ENCODE measurements around the gene FAM3A. TPM values are rescaled to one million over a fixed set of nuclear protein-coding genes. Genes with fewer than 3 reads are reported as not detected.

FAM3A gene
- total RNA-seq, 2 experiments from 2014 or later, result 16.4 to 21.9 TPM

DNA sequence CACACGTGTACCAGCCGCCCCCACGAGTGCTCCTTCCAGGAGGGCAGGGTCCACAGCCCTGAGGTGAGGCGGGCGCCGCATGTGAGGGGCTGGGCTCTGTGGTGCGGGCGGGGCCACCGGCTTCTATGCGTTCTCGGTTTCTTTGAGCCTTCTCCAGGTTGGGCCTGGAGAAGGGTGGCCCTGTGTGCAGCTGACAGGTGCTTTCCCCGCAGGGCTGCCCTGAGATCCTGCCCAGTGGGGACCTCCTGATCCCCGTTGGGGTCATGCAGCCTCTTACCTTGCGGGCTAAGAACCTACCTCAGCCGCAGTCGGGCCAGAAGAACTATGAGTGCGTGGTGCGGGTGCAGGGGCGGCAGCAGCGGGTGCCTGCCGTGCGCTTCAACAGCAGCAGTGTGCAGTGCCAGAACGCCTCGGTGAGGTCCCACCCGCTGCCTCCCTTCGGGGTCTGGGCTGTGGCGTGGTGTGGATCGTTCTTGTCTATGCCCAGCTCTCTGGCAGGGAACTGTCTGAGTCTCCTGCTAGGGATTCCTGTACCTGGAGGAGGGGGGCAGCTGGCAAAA, 51.1 kb downstream of the FAM3A start:
- H3K9me2 ChIP-seq (ENCODE audit: insufficient read depth, low read length), result no peaks in the 10 kb centered on the region
- H3K27ac ChIP-seq (ENCODE audit: low read depth, low read length, poor library complexity, severe bottlenecking), result no peak overlapping the region
- BruUV-seq (replicated peaks), result no TSS peak
- H4K20me1 ChIP-seq (ENCODE audit: insufficient read depth, low read length), result no peaks in the 10 kb centered on the region
- no peak for DNase-seq (ENCODE audit: low spot score)
- H3K79me2 ChIP-seq (ENCODE audit: insufficient read depth, low read depth, low read length), result no peaks in the 10 kb centered on the region
- H3K36me3 ChIP-seq (ENCODE audit: insufficient read depth, low read length), result no peaks in the 10 kb centered on the region
- CTCF ChIA-PET (ENCODE audit: unreplicated experiment), result no interaction called here
- no peak for TF ChIP-seq EZH2phosphoT487 (IDR thresholded peaks at IDR 0.05; ENCODE audit: borderline replicate concordance, low read depth, low read length)
- TF ChIP-seq, protein P1, sequence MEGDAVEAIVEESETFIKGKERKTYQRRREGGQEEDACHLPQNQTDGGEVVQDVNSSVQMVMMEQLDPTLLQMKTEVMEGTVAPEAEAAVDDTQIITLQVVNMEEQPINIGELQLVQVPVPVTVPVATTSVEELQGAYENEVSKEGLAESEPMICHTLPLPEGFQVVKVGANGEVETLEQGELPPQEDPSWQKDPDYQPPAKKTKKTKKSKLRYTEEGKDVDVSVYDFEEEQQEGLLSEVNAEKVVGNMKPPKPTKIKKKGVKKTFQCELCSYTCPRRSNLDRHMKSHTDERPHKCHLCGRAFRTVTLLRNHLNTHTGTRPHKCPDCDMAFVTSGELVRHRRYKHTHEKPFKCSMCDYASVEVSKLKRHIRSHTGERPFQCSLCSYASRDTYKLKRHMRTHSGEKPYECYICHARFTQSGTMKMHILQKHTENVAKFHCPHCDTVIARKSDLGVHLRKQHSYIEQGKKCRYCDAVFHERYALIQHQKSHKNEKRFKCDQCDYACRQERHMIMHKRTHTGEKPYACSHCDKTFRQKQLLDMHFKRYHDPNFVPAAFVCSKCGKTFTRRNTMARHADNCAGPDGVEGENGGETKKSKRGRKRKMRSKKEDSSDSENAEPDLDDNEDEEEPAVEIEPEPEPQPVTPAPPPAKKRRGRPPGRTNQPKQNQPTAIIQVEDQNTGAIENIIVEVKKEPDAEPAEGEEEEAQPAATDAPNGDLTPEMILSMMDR (conservative IDR thresholded peaks at IDR 0.05; ENCODE audit: low read length), result no peak
- no peaks in the 10 kb centered on the region for H3K9me3 ChIP-seq (ENCODE audit: low read length)
- no peak overlapping the region for H3K4me2 ChIP-seq (ENCODE audit: low read length)
- intact Hi-C loops (cut with micrococcal nuclease; ENCODE audit: unreplicated experiment), result no loop called here
- no peak overlapping the region for H3K4me3 ChIP-seq (ENCODE audit: low read depth, low read length, poor library complexity, severe bottlenecking)
- POLR2A ChIA-PET, result no interaction called here
- H2AFZ ChIP-seq (ENCODE audit: low read length), result no peak overlapping the region
- no peaks in the 10 kb centered on the region for H3K4me1 ChIP-seq (ENCODE audit: insufficient read depth, low read length, poor library complexity, severe bottlenecking)

DNA sequence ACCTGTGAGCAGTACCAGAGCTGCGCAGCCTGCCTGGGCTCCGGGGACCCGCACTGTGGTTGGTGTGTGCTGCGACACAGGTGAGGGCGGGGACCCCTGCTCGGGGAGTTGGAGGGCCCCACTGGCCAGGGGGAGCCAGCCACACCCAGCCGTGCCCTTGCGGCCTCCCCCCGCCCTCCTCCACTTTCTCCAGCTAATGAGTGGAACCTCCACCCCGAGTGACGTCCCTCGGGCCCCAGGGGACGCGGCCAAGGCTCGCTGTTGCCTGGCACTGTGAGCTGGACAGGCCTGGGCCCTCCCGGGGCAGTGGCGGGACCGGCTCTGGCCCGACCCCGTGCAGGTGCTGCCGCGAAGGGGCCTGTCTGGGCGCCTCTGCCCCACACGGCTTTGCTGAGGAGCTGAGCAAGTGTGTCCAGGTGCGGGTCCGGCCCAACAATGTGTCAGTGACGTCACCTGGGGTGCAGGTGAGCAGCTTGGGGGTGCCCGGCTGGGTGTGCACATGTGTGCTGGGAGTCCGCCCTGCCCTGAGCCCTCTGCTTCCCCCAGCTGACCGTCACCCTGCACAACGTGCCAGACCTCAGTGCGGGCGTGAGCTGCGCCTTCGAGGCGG, 52.3 kb downstream of the FAM3A start:
- Histone ChIP-seq H2AFZ (ENCODE audit: low read length) (no peak overlapping the region), H3K9me2 (ENCODE audit: insufficient read depth, low read length) (no peaks in the 10 kb centered on the region), H3K27ac (ENCODE audit: low read depth, low read length, poor library complexity, severe bottlenecking) (no peak overlapping the region), H3K4me3 (ENCODE audit: low read depth, low read length, poor library complexity, severe bottlenecking) (no peak overlapping the region), H3K79me2 (ENCODE audit: insufficient read depth, low read depth, low read length) (no peaks in the 10 kb centered on the region), H3K4me2 (ENCODE audit: low read length) (no peak overlapping the region), H3K4me1 (ENCODE audit: insufficient read depth, low read length, poor library complexity, severe bottlenecking) (peaks cover 5% of the 10 kb centered on the region), H3K36me3 (ENCODE audit: insufficient read depth, low read length) (no peaks in the 10 kb centered on the region), H3K9me3 (ENCODE audit: low read length) (no peaks in the 10 kb centered on the region), H4K20me1 (ENCODE audit: insufficient read depth, low read length) (no peaks in the 10 kb centered on the region)
- CTCF ChIA-PET (ENCODE audit: unreplicated experiment), result interaction anchor here (0.6 kb wide), 1 partner anchor 900 kb away, joined by 6 read pairs; no protein-coding TSS in a partner anchor
- no TSS peak for BruUV-seq (replicated peaks)
- DNase-seq (ENCODE audit: low spot score), result no peak
- intact Hi-C loops (cut with micrococcal nuclease; ENCODE audit: unreplicated experiment), result no loop called here
- POLR2A ChIA-PET, result no interaction called here
- TF ChIP-seq EZH2phosphoT487 (IDR thresholded peaks at IDR 0.05; ENCODE audit: borderline replicate concordance, low read depth, low read length), result no peak
- TF ChIP-seq, protein P1 (conservative IDR thresholded peaks at IDR 0.05; ENCODE audit: low read length), result no peak

DNA sequence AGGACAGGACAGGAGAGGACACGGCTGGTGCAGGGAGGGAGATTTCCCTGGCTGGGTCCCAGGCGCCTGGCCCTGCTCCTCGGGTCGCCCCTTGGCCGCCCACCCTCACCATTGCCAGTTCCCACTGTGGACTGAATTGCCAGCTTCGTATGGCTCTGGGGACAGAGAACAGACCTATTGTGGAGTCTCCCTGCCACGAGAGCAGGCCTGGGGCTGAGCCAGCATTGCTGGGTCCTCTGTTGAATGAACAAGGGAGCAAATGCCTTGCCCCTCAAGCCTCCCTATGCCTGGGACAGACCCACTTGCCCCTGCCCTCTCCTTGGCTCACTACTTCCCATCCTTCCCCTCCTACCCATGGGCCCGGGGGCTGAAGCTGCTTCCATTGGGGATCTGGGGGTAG, 53.6 kb downstream of the FAM3A start:
- Histone ChIP-seq H3K9me2 (ENCODE audit: insufficient read depth, low read length) (no peaks in the 10 kb centered on the region), H3K4me2 (ENCODE audit: low read length) (no peak overlapping the region), H3K27ac (ENCODE audit: low read depth, low read length, poor library complexity, severe bottlenecking) (no peak overlapping the region), H4K20me1 (ENCODE audit: insufficient read depth, low read length) (no peaks in the 10 kb centered on the region), H3K9me3 (ENCODE audit: low read length) (no peaks in the 10 kb centered on the region), H3K4me3 (ENCODE audit: low read depth, low read length, poor library complexity, severe bottlenecking) (no peak overlapping the region), H2AFZ (ENCODE audit: low read length) (no peak overlapping the region), H3K79me2 (ENCODE audit: insufficient read depth, low read depth, low read length) (no peaks in the 10 kb centered on the region), H3K4me1 (ENCODE audit: insufficient read depth, low read length, poor library complexity, severe bottlenecking) (peaks cover 9% of the 10 kb centered on the region), H3K36me3 (ENCODE audit: insufficient read depth, low read length) (no peaks in the 10 kb centered on the region)
- CTCF ChIA-PET (ENCODE audit: unreplicated experiment), result no interaction called here
- TF ChIP-seq, protein P1 (conservative IDR thresholded peaks at IDR 0.05; ENCODE audit: low read length), result no peak
- no peak for TF ChIP-seq EZH2phosphoT487 (IDR thresholded peaks at IDR 0.05; ENCODE audit: borderline replicate concordance, low read depth, low read length)
- no peak for DNase-seq (ENCODE audit: low spot score)
- POLR2A ChIA-PET, result no interaction called here
- BruUV-seq (replicated peaks), result no TSS peak
- intact Hi-C loops (cut with micrococcal nuclease; ENCODE audit: unreplicated experiment), result no loop called here
